ENCODE measurements around the gene FAM221B. TPM values are rescaled to one million over a fixed set of nuclear protein-coding genes. Genes with fewer than 3 reads are reported as not detected.

Gene FAM221B
- polyA plus RNA-seq, 1 donor from 2014 or later = not detected

DNA sequence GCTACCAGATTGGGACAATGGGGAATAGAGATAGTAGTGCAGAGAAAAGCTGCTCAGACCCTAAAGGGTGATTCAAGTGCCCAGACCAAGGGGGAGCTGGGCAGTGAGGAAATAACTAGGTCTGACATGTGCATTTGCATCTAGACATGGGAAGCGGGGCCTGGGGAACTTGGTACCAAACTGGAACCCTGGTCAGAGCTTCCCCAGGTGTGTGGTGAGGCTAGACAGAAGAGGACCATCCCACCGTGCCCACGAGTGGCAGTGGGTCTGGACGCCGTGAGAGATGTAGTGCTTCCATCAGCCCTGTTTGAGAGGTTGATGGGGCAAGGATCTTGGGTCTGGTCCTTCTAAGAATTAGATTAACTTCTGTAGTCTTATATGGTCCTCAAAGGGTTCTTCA is 8.1 kb upstream of the FAM221B start:
- Mint-ChIP-seq H3K36me3 (peaks cover 1% of the 10 kb centered on the region), H3K4me3 (no peak overlapping the region), H3K9me3 (no peaks in the 10 kb centered on the region), H3K4me1 (peaks cover 32 to 41% (median 33%) of the 10 kb centered on the region in 3 donors), H3K27ac (no peak overlapping the region), H3K27me3 (peaks cover 1% of the 10 kb centered on the region)

DNA sequence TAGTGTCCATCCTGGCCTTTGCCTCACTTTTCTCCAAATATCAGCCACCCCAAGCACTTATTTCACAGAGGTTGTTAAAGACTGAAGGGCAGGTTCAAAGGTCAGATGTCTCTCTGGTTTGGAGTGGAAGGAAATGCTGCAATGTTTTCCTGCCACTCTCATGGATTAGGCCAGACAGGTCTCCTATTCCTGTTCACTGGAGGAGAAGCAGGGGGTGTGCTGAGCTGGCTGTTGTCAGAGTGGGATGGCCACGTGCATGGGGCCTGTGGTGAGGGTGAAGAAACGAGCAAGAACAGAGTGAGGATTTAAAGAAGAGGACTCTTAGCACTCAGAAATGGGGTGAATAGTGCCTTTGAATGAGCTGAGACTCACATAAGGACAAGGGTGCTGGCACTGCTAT is 7.2 kb upstream of the FAM221B start:
- peaks cover 32 to 41% (median 38%) of the 10 kb centered on the region in 3 donors for H3K4me1 Mint-ChIP-seq
- H3K27ac Mint-ChIP-seq = no peak overlapping the region

DNA sequence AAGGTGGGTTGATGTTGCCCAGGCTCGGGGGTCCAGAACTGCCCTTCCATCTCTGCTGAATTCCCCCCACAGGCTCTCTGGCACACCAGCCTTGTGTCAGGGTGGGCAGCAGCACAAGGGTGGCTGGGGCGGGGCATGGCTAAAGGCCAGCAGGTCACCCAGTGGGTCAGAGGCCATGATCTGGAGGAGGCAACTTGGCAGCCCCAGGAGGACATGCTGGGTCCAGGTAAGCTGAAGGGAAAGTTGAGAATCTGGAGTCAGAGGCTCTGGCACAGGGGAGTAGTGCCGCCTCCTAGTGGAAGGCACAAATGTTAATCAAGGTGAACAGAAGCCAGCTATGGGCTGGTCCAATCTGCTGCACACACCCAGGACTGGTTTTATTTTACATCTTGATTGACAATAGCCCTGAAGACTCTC is 6.7 kb upstream of the FAM221B start:
- Mint-ChIP-seq H3K9me3 (no peaks in the 10 kb centered on the region), H3K27me3 (peaks cover 1% of the 10 kb centered on the region), H3K27ac (no peak overlapping the region), H3K4me3 (no peak overlapping the region), H3K36me3 (peaks cover 1% of the 10 kb centered on the region), H3K4me1 (peaks cover 30 to 43% (median 36%) of the 10 kb centered on the region in 3 donors)

More for the DNA sequence above, 7.2 kb upstream of the FAM221B start:
- Mint-ChIP-seq H3K27me3 (peaks cover 1% of the 10 kb centered on the region), H3K4me3 (no peak overlapping the region), H3K9me3 (no peaks in the 10 kb centered on the region), H3K36me3 (peaks cover 1% of the 10 kb centered on the region)

DNA sequence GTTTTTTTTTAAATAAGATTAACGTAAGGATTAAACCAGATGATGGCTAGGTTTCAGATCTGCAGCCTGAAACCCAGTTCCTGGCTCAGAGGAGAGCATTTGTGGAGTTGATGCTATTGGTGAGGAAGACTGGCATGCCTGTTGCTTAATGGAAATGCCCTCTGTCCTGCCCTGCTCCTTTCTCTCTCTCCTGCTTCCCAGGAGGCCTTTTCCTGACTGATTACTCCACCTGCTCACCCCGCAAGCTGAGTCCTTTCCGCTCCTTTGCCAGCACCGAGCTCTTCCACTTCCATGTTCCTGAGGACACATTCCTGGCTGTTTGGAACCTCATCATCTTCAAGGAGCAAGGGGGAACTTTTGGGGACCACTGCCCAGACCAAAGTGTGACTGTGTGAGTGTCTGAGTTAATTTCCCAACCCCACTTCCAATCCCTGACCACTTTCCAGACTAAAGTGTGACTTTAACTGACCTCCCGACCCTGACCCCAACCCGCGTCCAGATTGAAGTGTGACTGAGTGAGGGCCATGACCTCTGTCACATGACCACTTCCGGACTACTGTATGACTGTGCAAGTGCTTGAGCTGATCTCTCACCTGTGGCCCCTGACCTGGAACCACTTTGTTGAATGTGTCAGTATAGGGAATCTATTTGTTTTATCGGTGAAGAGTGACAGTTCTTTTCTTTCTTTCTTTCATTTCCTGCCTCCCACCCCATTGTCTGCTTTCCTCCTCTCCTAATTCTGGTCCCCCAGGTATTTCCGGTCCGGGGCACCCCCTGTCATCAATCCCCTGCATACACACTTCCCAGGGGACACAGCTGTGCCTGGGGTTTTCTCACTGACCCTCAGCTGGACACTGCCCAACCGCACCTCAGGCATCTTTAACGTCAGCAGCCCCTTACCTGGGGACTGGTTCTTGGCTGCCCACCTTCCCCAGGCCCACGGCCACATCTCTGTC is 6.0 kb upstream of the FAM221B start:
- no peaks in the 10 kb centered on the region for H3K9me3 Mint-ChIP-seq
- H3K4me1 Mint-ChIP-seq = peaks cover 33 to 41% (median 34%) of the 10 kb centered on the region in 3 donors
- H3K4me3 Mint-ChIP-seq = peak overlapping the region in 2 of 4 donors; percentile 39 to 75
- peak overlapping the region in 2 of 3 donors; percentile 31 to 44 for H3K27ac Mint-ChIP-seq
- H3K36me3 Mint-ChIP-seq = peaks cover 1% of the 10 kb centered on the region
- peaks cover 1% of the 10 kb centered on the region for H3K27me3 Mint-ChIP-seq

DNA sequence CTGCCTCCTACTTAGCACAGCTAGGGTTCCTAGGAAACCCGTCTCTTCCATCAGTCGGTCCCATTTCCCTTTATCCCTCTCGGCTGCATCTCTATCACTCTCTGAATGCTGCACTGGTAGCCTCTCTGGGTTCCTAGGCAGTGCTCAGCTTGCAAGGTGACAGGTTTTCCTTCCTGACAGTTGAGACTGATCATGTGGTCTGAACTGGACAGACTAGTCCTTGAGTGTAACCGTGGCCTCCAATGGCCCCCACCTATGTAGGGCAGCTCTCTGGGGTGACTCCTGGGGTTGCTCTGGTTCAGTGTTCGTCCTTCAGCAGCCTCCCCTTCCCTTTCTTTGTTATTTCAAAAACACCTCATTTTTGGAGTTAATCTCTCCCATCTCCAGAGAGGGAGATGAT is 4.3 kb upstream of the FAM221B start:
- Mint-ChIP-seq H3K27ac (peak overlapping the region in 2 of 3 donors; percentile 14 to 66), H3K9me3 (no peaks in the 10 kb centered on the region), H3K4me1 (peaks cover 31 to 40% (median 36%) of the 10 kb centered on the region in 3 donors), H3K4me3 (peak overlapping the region in 2 of 4 donors; percentile 55 to 69), H3K27me3 (no peaks in the 10 kb centered on the region), H3K36me3 (peaks cover 1% of the 10 kb centered on the region)

DNA sequence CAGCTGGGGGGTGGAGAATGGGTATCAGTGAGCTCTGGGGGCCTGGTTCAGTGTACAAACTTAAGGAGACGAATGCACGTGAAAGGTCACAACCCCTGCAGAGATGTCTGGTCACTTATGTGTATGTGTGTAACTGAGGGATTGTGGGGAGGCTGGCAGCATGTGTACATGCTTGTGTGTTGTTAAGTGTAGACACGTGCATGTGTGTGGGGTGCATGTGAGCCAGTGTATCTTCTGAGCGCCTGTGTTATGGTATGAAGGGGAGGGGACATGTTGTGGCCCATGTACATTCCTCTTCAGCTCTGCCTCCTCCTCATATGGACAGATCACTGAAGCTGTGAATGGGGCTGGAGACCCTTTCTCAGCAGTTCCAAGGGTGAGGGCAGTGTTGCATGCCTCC is 2.5 kb upstream of the FAM221B start:
- H3K4me3 Mint-ChIP-seq = peak overlapping the region in 1 of 4 donors; percentile 69
- H3K36me3 Mint-ChIP-seq = peaks cover 1% of the 10 kb centered on the region
- H3K4me1 Mint-ChIP-seq = peaks cover 31 to 42% (median 32%) of the 10 kb centered on the region in 3 donors
- H3K27me3 Mint-ChIP-seq = no peaks in the 10 kb centered on the region
- H3K27ac Mint-ChIP-seq = peak overlapping the region in 1 of 3 donors; percentile 69
- H3K9me3 Mint-ChIP-seq = no peaks in the 10 kb centered on the region

DNA sequence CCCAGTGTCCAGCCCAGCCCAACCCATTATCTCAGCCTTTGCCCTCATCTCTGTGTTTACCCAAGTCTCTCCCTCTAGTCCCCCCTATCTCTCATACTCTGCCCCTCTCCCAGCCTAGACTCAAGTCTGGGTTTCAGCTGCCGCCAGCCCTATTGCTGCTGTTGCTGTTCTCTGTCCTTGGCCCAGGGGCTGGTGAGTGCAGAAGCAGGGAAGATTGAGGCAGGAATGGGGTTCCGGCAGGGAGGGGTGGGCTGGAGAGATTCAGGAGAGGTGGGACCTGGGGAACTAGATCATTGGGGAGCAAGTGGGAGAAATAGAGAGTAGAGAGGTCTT is 1.2 kb upstream of the FAM221B start:
- Mint-ChIP-seq H3K36me3 (no peaks in the 10 kb centered on the region), H3K9me3 (no peaks in the 10 kb centered on the region), H3K4me3 (peak overlapping the region; percentile 77 to 93 (median 86)), H3K27ac (peak overlapping the region in 2 of 3 donors; percentile 23 to 82), H3K4me1 (peaks cover 30 to 37% (median 30%) of the 10 kb centered on the region in 3 donors), H3K27me3 (no peaks in the 10 kb centered on the region)

DNA sequence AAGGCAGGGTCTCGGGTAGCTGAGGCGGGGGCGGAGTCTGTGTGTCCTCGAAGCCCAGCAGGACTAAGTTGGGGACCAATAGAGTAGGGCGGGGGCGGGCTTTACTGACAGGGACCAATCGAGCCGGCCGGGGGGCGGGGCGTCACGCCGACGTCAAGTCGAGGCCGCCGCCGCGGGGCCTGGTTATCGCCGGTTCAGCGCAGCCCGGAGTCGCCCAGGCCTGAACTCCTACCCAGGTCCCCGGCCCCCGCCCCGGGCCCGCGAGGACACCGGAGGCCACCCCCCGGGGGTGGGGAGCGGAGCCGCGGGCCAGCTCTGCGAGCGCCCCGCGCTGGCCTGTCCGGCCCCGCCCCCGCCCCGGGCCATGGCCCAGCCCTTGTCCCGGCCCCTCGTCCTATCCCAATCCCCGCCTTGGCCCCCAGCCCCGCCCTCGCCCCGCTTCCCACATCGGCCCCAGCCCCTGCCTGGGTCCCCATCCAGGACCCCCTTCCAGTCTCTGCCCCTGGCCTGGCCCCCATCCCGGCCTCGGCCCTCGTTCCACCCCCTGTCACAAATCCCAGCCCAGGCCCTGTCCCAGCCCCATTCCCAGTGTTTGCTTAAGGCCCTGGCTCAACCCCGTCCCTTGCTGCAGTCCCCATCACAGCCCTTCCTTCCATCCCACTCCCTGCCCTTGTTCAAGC is 692 bp upstream of the FAM221B start, which contains the start of gene TMEM8B:
Gene TMEM8B (plus strand): TSS at position 145 of the 680 bp plus-strand sequence. CDS start 220 bp downstream, at position 365.
- peak within 1 kb of the TSS; percentile 36 to 97 (median 94) for H3K27ac Mint-ChIP-seq
- no peaks in the 10 kb centered on the region for H3K27me3 Mint-ChIP-seq
- no peaks in the 10 kb centered on the region for H3K9me3 Mint-ChIP-seq
- no peaks in the 10 kb centered on the region for H3K36me3 Mint-ChIP-seq
- peak within 1 kb of the TSS; percentile 91 to 100 (median 94) for H3K4me3 Mint-ChIP-seq
- H3K4me1 Mint-ChIP-seq = peaks cover 25 to 32% (median 25%) of the 10 kb centered on the region in 3 donors

DNA sequence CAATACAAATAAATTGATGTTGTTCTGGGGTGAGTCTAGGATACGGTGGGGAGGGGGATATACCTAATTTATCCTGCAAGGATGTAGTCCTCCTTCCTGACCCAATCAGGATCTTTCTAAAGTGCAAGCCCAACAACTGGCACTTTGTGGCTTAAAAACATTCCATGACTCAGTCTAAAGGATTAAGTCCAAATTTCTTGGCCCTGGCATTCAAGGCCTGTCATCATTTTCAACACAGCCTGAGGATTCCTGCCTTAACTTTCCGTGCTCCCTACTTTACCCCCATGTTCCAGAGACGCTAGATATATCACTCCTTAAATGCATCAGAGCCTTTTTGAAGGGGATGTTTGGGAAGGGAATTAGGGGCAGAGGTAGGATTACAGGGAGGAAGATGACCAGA is 1.0 kb downstream of the FAM221B start:
- Mint-ChIP-seq H3K4me3 (peak overlapping the region in 3 of 4 donors; percentile 44 to 65 (median 61)), H3K4me1 (peaks cover 11 to 21% (median 13%) of the 10 kb centered on the region in 3 donors), H3K27me3 (no peaks in the 10 kb centered on the region), H3K27ac (peak overlapping the region in 2 of 3 donors; percentile 5 to 9), H3K9me3 (no peaks in the 10 kb centered on the region), H3K36me3 (no peaks in the 10 kb centered on the region)

DNA sequence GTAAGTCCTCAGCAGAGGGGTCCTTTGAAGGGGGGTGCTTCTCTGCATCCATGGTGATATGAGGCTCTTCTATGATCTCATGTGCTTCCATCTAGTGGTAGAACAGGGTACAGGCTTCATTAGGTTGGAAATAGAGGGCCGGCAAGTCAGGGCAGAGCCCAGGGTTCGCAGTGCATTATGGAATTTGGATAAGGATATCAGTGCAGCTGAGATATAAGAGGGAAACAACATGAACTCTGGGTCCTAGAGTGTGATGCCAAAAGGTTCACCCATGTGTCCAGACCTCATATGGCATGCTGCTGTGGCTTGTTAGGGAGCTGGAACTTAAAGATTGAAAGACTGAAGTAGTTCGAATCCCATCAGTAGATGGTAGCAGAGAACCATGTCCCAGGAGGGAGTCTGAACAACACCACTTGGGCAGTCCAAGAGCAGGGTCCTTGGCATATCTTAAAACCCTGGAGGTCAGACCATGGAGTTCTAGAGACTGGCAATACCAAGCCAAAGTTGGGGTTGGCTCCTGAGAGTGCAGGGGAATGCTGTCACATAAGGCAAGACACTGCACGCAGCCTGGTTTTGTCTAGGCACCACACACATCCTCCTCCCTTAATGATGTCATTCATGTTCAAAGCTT is 2.3 kb downstream of the FAM221B start:
- Mint-ChIP-seq H3K4me3 (peak overlapping the region; percentile 22 to 43 (median 37)), H3K9me3 (no peaks in the 10 kb centered on the region), H3K27me3 (no peaks in the 10 kb centered on the region), H3K4me1 (peaks cover 11 to 19% (median 11%) of the 10 kb centered on the region in 3 donors), H3K36me3 (no peaks in the 10 kb centered on the region), H3K27ac (peak overlapping the region; percentile 1 to 10 (median 2))

DNA sequence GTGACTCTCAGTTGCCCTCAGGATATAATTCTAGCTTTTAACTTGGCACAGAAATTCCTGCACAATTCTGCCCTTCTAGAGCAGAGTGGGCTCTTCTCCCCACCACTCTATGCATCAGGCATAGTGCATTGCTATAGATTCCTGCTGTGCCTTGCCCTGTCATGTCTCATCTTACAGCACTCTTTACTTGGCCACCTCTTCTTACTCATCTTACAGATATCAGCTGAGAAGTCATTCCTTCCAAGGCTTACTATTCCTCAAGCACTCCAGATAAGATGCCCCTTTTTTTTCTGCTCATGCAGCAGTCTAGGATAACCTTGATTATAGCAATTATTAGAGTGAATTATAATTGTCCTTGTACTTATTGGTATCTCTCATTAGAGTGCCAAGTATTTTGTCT is 5.6 kb downstream of the FAM221B start:
- Mint-ChIP-seq H3K4me1 (peaks cover 0 to 4% (median 4%) of the 10 kb centered on the region in 3 donors), H3K36me3 (peaks cover 2% of the 10 kb centered on the region), H3K9me3 (no peaks in the 10 kb centered on the region), H3K27me3 (no peaks in the 10 kb centered on the region), H3K4me3 (peak overlapping the region in 1 of 4 donors; percentile 13), H3K27ac (peak overlapping the region in 1 of 3 donors; percentile 21)

DNA sequence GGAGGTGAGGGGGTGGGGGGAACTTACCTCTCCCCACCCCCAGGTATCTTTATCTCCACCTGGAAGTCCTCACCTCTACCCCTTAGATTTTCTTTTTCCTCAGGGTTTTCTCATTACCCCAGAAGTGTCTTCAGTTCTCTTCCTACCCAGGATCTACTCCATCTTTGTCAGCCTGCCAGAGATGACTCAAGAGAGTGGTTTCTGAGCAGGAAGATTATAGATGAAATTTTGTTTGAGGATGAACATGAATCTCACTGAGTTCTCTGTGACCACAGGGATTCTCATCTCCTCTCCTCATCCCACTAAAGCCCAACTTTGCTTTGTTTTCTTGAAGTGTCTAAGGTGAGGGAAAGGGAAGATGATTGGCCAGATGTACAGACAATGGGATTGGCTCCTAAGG is 8.5 kb downstream of the FAM221B start:
- H3K36me3 Mint-ChIP-seq = peaks cover 2% of the 10 kb centered on the region
- H3K9me3 Mint-ChIP-seq = peaks cover 0 to 1% (median 0%) of the 10 kb centered on the region in 3 donors
- peaks cover 3 to 6% (median 4%) of the 10 kb centered on the region in 3 donors for H3K4me1 Mint-ChIP-seq
- H3K27ac Mint-ChIP-seq = no peak overlapping the region
- peak overlapping the region in 1 of 4 donors; percentile 15 for H3K4me3 Mint-ChIP-seq
- peaks cover 1% of the 10 kb centered on the region for H3K27me3 Mint-ChIP-seq

DNA sequence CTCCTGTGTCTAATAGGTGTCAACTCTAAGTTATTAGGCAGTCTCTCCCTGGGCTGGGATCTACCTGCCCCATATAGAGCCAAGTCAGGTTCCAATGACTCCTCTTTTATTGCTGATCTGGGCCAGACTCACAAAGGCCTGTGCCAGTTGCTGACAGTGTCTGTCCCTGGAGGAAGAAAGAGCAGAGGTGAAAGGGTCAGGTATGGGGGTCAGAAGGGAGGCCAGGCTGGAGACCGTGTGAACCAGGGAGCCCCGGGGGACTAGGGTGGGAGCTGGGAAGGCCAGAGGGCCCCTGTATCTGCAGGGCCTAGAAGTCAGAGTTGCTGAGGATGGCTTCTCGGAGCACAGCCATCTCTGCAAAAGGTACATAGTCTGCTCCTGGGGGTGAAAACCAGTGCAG is 10.2 kb downstream of the FAM221B start:
- H3K27me3 Mint-ChIP-seq = peaks cover 1% of the 10 kb centered on the region
- H3K9me3 Mint-ChIP-seq = peaks cover 0 to 1% (median 0%) of the 10 kb centered on the region in 3 donors
- H3K4me1 Mint-ChIP-seq = peaks cover 11 to 14% (median 14%) of the 10 kb centered on the region in 3 donors
- peak overlapping the region in 1 of 4 donors; percentile 82 for H3K4me3 Mint-ChIP-seq
- H3K36me3 Mint-ChIP-seq = peaks cover 2% of the 10 kb centered on the region
- H3K27ac Mint-ChIP-seq = peak overlapping the region in 1 of 3 donors; percentile 35

DNA sequence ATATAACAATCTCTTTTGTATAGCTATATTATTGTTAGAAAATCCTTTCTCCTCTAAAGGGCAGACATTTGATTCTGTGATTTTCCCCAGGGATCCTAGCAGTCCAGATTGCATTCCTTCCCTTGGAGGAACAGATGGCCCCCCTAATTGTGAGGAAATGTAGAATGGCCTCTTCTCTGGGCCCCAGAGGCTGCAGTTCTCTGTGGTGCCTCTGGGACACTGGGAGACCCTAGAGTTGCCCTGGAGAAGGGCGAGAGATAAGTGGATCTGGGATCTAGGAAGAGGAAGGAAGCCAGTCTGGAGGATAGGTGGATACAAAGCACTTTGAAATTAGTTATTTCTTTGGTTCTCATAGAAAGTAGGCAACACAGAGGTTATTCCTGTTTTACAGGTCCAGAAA is 11.8 kb downstream of the FAM221B start:
- Mint-ChIP-seq H3K4me1 (peaks cover 21 to 26% (median 24%) of the 10 kb centered on the region in 3 donors), H3K9me3 (peaks cover 0 to 1% (median 0%) of the 10 kb centered on the region in 3 donors), H3K4me3 (peak overlapping the region in 2 of 4 donors; percentile 18 to 82), H3K27me3 (peaks cover 1% of the 10 kb centered on the region), H3K36me3 (peaks cover 2% of the 10 kb centered on the region), H3K27ac (peak overlapping the region in 1 of 3 donors; percentile 22)

Measured in IgD-negative memory B cell (primary cell).